Upper lobe of right lung (tissue), 1 donor: ENCODE data around the gene PRKG1. TPM values are rescaled to one million over a fixed set of nuclear protein-coding genes. Genes with fewer than 3 reads are reported as not detected.

Experiments used
- ATAC-seq: fragments of 200-7000 bp; cut with Tn5 transposase; one replicate; pipeline ENCODE4 v1.9.1; 2020; ENCODE audit warnings: mild to moderate bottlenecking, moderate library complexity
- DNase-seq: peaks from one replicate; pipeline ENCODE4 v3.0.0-alpha.2; 2020
- H3K27ac ChIP-seq: fragments of 200-600 bp; one replicate; pipeline ENCODE4 v1.8.0; 2022
- H3K27me3 ChIP-seq: fragments of 200-600 bp; one replicate; pipeline ENCODE4 v1.8.0; 2022; ENCODE audit warnings: mild to moderate bottlenecking
- H3K36me3 ChIP-seq: fragments of 200-600 bp; one replicate; pipeline ENCODE4 v1.8.0; 2022
- H3K4me1 ChIP-seq: fragments of 200-600 bp; one replicate; pipeline ENCODE4 v1.8.0; 2022
- H3K4me3 ChIP-seq: fragments of 200-600 bp; one replicate; pipeline ENCODE4 v1.8.0; 2022; ENCODE audit warnings: mild to moderate bottlenecking
- H3K9me3 ChIP-seq: fragments of 200-600 bp; one replicate; pipeline ENCODE4 v1.8.0; 2022
- intact Hi-C: fragments of 100-400 bp; cut with DNase I; formaldehyde crosslinking; loops from one replicate; pipeline ENCODE4 v1.11.0; 2022
- total RNA-seq: library from RNA; stranded (reverse); fragmentation: NEBNext Ultra II Directional; extraction: Animal tissue kit (Norgen Biotek cat#: 25700); gene quantifications from one replicate; pipeline ENCODE4 v1.2.1, GENCODE V29; 2021
- TF ChIP-seq, protein P1 (sequence below): fragments of 200-600 bp; IDR thresholded peaks from one replicate; pipeline ENCODE4 v1.8.0; 2022; ENCODE audit warnings: antibody characterized with exemption
- donor health status: DM: no; HTN: yes; CAD: no; lungs with severe emphysema.

Gene PRKG1
- total RNA-seq, 1 donor from 2014 or later = 30.0 TPM

DNA sequence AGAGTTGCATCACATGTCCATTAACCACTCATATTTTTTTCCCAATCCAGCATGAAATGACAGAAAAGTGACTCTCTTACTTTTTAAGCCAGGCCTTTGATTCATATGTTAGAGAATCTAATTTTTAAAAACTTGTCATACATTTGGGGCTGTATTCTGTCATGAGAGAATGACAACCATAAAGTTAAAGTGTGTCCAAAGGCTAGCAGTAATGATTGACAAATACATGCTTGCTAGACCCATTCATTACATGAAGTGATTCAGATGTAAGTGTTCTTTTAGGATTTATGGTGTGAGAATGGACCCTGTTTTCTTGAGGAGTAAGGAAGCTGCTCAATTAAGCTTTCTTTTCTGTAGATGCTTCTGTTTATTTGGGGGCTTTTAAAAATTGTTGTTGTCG lies 549.7 kb downstream of the PRKG1 start:
- H3K27ac ChIP-seq = no peak overlapping the region
- TF ChIP-seq, protein P1, sequence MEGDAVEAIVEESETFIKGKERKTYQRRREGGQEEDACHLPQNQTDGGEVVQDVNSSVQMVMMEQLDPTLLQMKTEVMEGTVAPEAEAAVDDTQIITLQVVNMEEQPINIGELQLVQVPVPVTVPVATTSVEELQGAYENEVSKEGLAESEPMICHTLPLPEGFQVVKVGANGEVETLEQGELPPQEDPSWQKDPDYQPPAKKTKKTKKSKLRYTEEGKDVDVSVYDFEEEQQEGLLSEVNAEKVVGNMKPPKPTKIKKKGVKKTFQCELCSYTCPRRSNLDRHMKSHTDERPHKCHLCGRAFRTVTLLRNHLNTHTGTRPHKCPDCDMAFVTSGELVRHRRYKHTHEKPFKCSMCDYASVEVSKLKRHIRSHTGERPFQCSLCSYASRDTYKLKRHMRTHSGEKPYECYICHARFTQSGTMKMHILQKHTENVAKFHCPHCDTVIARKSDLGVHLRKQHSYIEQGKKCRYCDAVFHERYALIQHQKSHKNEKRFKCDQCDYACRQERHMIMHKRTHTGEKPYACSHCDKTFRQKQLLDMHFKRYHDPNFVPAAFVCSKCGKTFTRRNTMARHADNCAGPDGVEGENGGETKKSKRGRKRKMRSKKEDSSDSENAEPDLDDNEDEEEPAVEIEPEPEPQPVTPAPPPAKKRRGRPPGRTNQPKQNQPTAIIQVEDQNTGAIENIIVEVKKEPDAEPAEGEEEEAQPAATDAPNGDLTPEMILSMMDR = no peak
- no peak overlapping the region for H3K4me3 ChIP-seq
- ATAC-seq (no peak), DNase-seq (no peak)
- intact Hi-C loops = no loop called here
- H3K36me3 ChIP-seq = no peaks in the 10 kb centered on the region
- H3K4me1 ChIP-seq = no peaks in the 10 kb centered on the region
- H3K9me3 ChIP-seq = no peaks in the 10 kb centered on the region
- H3K27me3 ChIP-seq = no peaks in the 10 kb centered on the region

- ATAC-seq (no peak), DNase-seq (no peak)
- Histone ChIP-seq H3K36me3 (no peaks in the 10 kb centered on the region), H3K27ac (no peak overlapping the region), H3K4me1 (no peaks in the 10 kb centered on the region), H3K4me3 (no peak overlapping the region), H3K9me3 (no peaks in the 10 kb centered on the region), H3K27me3 (no peaks in the 10 kb centered on the region)
- TF ChIP-seq, protein P1 = no peak
- intact Hi-C loops = no loop called here
Observed at GRCh38 chr10:51629934-51630639, 555.8 kb downstream of the PRKG1 start.

GRCh38 chr10:51630640-51631005 lies 556.3 kb downstream of the PRKG1 start:
- DNase-seq = no peak
- intact Hi-C loops = no loop called here

GRCh38 chr10:51635436-51635835 lies 561.1 kb downstream of the PRKG1 start:
- Histone ChIP-seq H3K4me3 (no peak overlapping the region), H3K9me3 (no peaks in the 10 kb centered on the region), H3K27me3 (no peaks in the 10 kb centered on the region), H3K36me3 (no peaks in the 10 kb centered on the region), H3K4me1 (no peaks in the 10 kb centered on the region), H3K27ac (no peak overlapping the region)
- intact Hi-C loops = no loop called here
- no peak for DNase-seq
- ATAC-seq = no peak
- TF ChIP-seq, protein P1 = no peak

More at GRCh38 chr10:51630640-51631005, 556.3 kb downstream of the PRKG1 start:
- no peak for ATAC-seq
- TF ChIP-seq, protein P1 = no peak
- Histone ChIP-seq H3K27me3 (no peaks in the 10 kb centered on the region), H3K4me3 (no peak overlapping the region), H3K9me3 (no peaks in the 10 kb centered on the region), H3K36me3 (no peaks in the 10 kb centered on the region), H3K27ac (no peak overlapping the region), H3K4me1 (no peaks in the 10 kb centered on the region)

- no peaks in the 10 kb centered on the region for H3K27me3 ChIP-seq
- ATAC-seq (no peak), DNase-seq (no peak)
- TF ChIP-seq, protein P1 = no peak
- no peaks in the 10 kb centered on the region for H3K4me1 ChIP-seq
- no peak overlapping the region for H3K4me3 ChIP-seq
- no peaks in the 10 kb centered on the region for H3K9me3 ChIP-seq
- intact Hi-C loops = no loop called here
- no peak overlapping the region for H3K27ac ChIP-seq
- no peaks in the 10 kb centered on the region for H3K36me3 ChIP-seq
Observed at GRCh38 chr10:51638211-51638610, 563.9 kb downstream of the PRKG1 start.

GRCh38 chr10:51638737-51639136 lies 564.5 kb downstream of the PRKG1 start:
- TF ChIP-seq, protein P1 = no peak
- intact Hi-C loops = no loop called here
- no peaks in the 10 kb centered on the region for H3K9me3 ChIP-seq
- no peak overlapping the region for H3K4me3 ChIP-seq
- no peaks in the 10 kb centered on the region for H3K4me1 ChIP-seq
- ATAC-seq (no peak), DNase-seq (no peak)
- no peaks in the 10 kb centered on the region for H3K27me3 ChIP-seq
- H3K36me3 ChIP-seq = no peaks in the 10 kb centered on the region
- no peak overlapping the region for H3K27ac ChIP-seq
